H9 (cell line): ENCODE results near the gene DEAF1. TPM values are rescaled to one million over a fixed set of nuclear protein-coding genes. Genes with fewer than 3 reads are reported as not detected.

ENCODE experiments used
- DNase-seq: peaks from one replicate; pipeline ENCODE4 v3.0.0-alpha.2; 2017
- H2AFZ ChIP-seq: one replicate; pipeline ENCODE4 v1.6.1; 2013; ENCODE audit warnings: mild to moderate bottlenecking, low read length, control low read depth, moderate library complexity
- H2AK5ac ChIP-seq: 2 replicates; pipeline ENCODE4 v1.6.1; 2013; ENCODE audit warnings: low read length, control low read depth, mixed read lengths; ENCODE audit not compliant: insufficient read length
- H2BK120ac ChIP-seq: one replicate; pipeline ENCODE4 v1.6.1; 2013; ENCODE audit warnings: low read depth, mild to moderate bottlenecking, low read length, control low read depth, inconsistent platforms; ENCODE audit not compliant: poor library complexity, severe bottlenecking
- H2BK12ac ChIP-seq: 2 replicates; pipeline ENCODE4 v1.6.1; 2013; ENCODE audit warnings: low read length, control low read depth, mixed read lengths, low read depth; ENCODE audit not compliant: insufficient read length
- H2BK15ac ChIP-seq: 2 replicates; pipeline ENCODE4 v1.6.1; 2013; ENCODE audit warnings: low read depth, low read length, control low read depth
- H2BK20ac ChIP-seq: one replicate; pipeline ENCODE4 v1.6.1; 2013; ENCODE audit warnings: low read depth, mild to moderate bottlenecking, low read length, control low read depth, inconsistent platforms; ENCODE audit not compliant: poor library complexity, severe bottlenecking
- H2BK5ac ChIP-seq: 2 replicates; pipeline ENCODE4 v1.6.1; 2013; ENCODE audit warnings: low read length, control low read depth, mixed read lengths; ENCODE audit not compliant: insufficient read length
- H3K14ac ChIP-seq: 2 replicates; pipeline ENCODE4 v1.6.1; 2013; ENCODE audit warnings: low read length, control low read depth; ENCODE audit not compliant: insufficient read depth
- H3K18ac ChIP-seq: 2 replicates; pipeline ENCODE4 v1.6.1; 2013; ENCODE audit warnings: low read depth, mild to moderate bottlenecking, mixed read lengths, low read length, control low read depth; ENCODE audit not compliant: insufficient read length
- H3K23ac ChIP-seq: 2 replicates; pipeline ENCODE4 v1.6.1; 2013; ENCODE audit warnings: low read length, control low read depth, mixed read lengths, low read depth; ENCODE audit not compliant: insufficient read length
- H3K23me2 ChIP-seq: 2 replicates; pipeline ENCODE4 v1.6.1; 2013; ENCODE audit warnings: low read depth, mild to moderate bottlenecking, mixed read lengths, low read length, control low read depth; ENCODE audit not compliant: insufficient read length, poor library complexity, severe bottlenecking
- H3K27ac ChIP-seq: 2 replicates; pipeline ENCODE4 v1.5.1; 2013; ENCODE audit warnings: low read length, control low read depth, mixed read lengths, low read depth; ENCODE audit not compliant: insufficient read length
- H3K27me3 ChIP-seq: 2 replicates; pipeline ENCODE4 v1.6.1; 2013; ENCODE audit warnings: low read length, control low read depth, inconsistent platforms; ENCODE audit not compliant: insufficient read depth
- H3K4ac ChIP-seq: 2 replicates; pipeline ENCODE4 v1.6.1; 2013; ENCODE audit warnings: low read depth, mild to moderate bottlenecking, control low read depth, inconsistent platforms, low read length, moderate library complexity
- H3K4me1 ChIP-seq: 2 replicates; pipeline ENCODE4 v1.6.1; 2013; ENCODE audit warnings: low read length, control low read depth, inconsistent platforms; ENCODE audit not compliant: insufficient read depth
- H3K4me2 ChIP-seq: 2 replicates; pipeline ENCODE4 v1.6.1; 2013; ENCODE audit warnings: low read length, control low read depth, mixed read lengths; ENCODE audit not compliant: insufficient read length, insufficient read depth
- H3K56ac ChIP-seq: 2 replicates; pipeline ENCODE4 v1.6.1; 2013; ENCODE audit warnings: low read depth, mild to moderate bottlenecking, mixed read lengths, low read length, control low read depth; ENCODE audit not compliant: insufficient read length
- H3K79me1 ChIP-seq: 2 replicates; pipeline ENCODE4 v1.6.1; 2013; ENCODE audit warnings: low read depth, mild to moderate bottlenecking, moderate library complexity, low read length, control low read depth, inconsistent platforms; ENCODE audit not compliant: insufficient read depth, poor library complexity, severe bottlenecking
- H3K79me2 ChIP-seq: 2 replicates; pipeline ENCODE4 v1.6.1; 2013; ENCODE audit warnings: low read length, control low read depth, inconsistent platforms; ENCODE audit not compliant: insufficient read depth
- H3K9ac ChIP-seq: 2 replicates; pipeline ENCODE4 v1.6.1; 2013; ENCODE audit warnings: low read length, control low read depth, mixed read lengths; ENCODE audit not compliant: insufficient read length; ENCODE audit errors: extremely low read depth
- H3K9me3 ChIP-seq: one replicate; pipeline ENCODE4 v1.6.1; 2013; ENCODE audit warnings: low read depth, low read length, inconsistent platforms; ENCODE audit not compliant: control insufficient read depth
- H3T11ph ChIP-seq: one replicate; pipeline ENCODE4 v1.6.1; 2013; ENCODE audit warnings: mild to moderate bottlenecking, low read length, control low read depth, inconsistent platforms
- H4K20me1 ChIP-seq: one replicate; pipeline ENCODE4 v1.6.1; 2013; ENCODE audit not compliant: control insufficient read depth, insufficient read length, insufficient read depth
- H4K5ac ChIP-seq: 2 replicates; pipeline ENCODE4 v1.6.1; 2013; ENCODE audit warnings: low read depth, mild to moderate bottlenecking, mixed read lengths, low read length, control low read depth; ENCODE audit not compliant: insufficient read length
- H4K8ac ChIP-seq: replicated peaks from 2 replicates; pipeline ENCODE4 v1.6.1; 2013; ENCODE audit warnings: low read length, control low read depth, mixed read lengths, low read depth; ENCODE audit not compliant: insufficient read length
- H4K91ac ChIP-seq: 2 replicates; pipeline ENCODE4 v1.6.1; 2013; ENCODE audit warnings: low read depth, mild to moderate bottlenecking, moderate library complexity, mixed read lengths, low read length, control low read depth; ENCODE audit not compliant: insufficient read length
- H3K27ac Mint-ChIP-seq, 3 experiments: 2 replicates in 2 of 3; 3 replicates in 1 of 3; pipeline ENCODE4 v1.8.0; 2020 to 2021; ENCODE audit warnings: mixed read lengths in 3 of 3, mild to moderate bottlenecking in 1 of 3, moderate library complexity in 1 of 3
- H3K27me3 Mint-ChIP-seq: 2 replicates; pipeline ENCODE4 v1.8.0; 2021; ENCODE audit warnings: low read depth, mild to moderate bottlenecking, moderate library complexity, mixed read lengths
- H3K36me3 Mint-ChIP-seq, 3 experiments: 2 replicates in 2 of 3; 3 replicates in 1 of 3; pipeline ENCODE4 v1.8.0; 2020 to 2021; ENCODE audit warnings: low read depth in 3 of 3, mixed read lengths in 3 of 3; ENCODE audit not compliant: insufficient read depth in 1 of 3
- H3K4me1 Mint-ChIP-seq, 2 experiments: 2 replicates each; pipeline ENCODE4 v1.8.0; 2020; ENCODE audit warnings: mixed read lengths in 2 of 2
- H3K4me3 Mint-ChIP-seq, 2 experiments: 2 replicates in 1 of 2; 3 replicates in 1 of 2; pipeline ENCODE4 v1.8.0; 2020 to 2021; ENCODE audit warnings: mild to moderate bottlenecking in 2 of 2, mixed read lengths in 2 of 2, moderate library complexity in 1 of 2
- H3K9me3 Mint-ChIP-seq, 2 experiments: 2 replicates in 1 of 2; 3 replicates in 1 of 2; pipeline ENCODE4 v1.8.0; 2020; ENCODE audit warnings: mild to moderate bottlenecking in 2 of 2, mixed read lengths in 2 of 2, moderate library complexity in 1 of 2
- CTCF ChIP-seq: fragments of 200-600 bp; sonication (generic); conservative IDR thresholded peaks from 3 replicates; pipeline ENCODE4 v1.8.0; 2021; ENCODE audit warnings: antibody characterized with exemption, mild to moderate bottlenecking
- WGBS: extraction: QIAGEN DNeasy Blood & Tissue Kit; methylation state at CpG from one replicate; pipeline ENCODE4 v1.1.7; 2013; ENCODE audit warnings: missing lambda C conversion rate, low lambda C conversion rate, mixed read lengths; ENCODE audit not compliant: insufficient read length; ENCODE audit errors: extremely low coverage; 5-methylcytosine and 5-hydroxymethylcytosine counted together
- total RNA-seq: library from RNA; stranded (reverse); gene quantifications from 2 replicates; pipeline ENCODE4 v1.2.1, GENCODE V29; 2021

DEAF1 gene
- total RNA-seq, 1 experiment from 2014 or later: 67.3 TPM

GRCh38 chr11:607020-607780 lies 87.8 kb downstream of the DEAF1 start:
- no peak overlapping the region for H3K27ac ChIP-seq
- H3K56ac ChIP-seq: no peak overlapping the region
- H3K23ac ChIP-seq: no peak overlapping the region
- no peak overlapping the region for H2AFZ ChIP-seq
- Mint-ChIP-seq H3K9me3 (no peaks in the 10 kb centered on the region), H3K4me3 (no peak overlapping the region), H3K27ac (no peak overlapping the region; a peak in 2 of 7 replicates), H3K4me1 (peaks cover 2% of the 10 kb centered on the region in 2 experiments; a peak in 1 of 4 replicates), H3K36me3 (peaks cover 27 to 74% (median 69%) of the 10 kb centered on the region in 3 experiments), H3K27me3 (no peaks in the 10 kb centered on the region)
- no peak for DNase-seq
- no peak overlapping the region for H2BK12ac ChIP-seq
- H2BK20ac ChIP-seq: no peak overlapping the region
- H4K8ac ChIP-seq: no peak overlapping the region
- H3K79me1 ChIP-seq: no peaks in the 10 kb centered on the region
- no peaks in the 10 kb centered on the region for H3K4me1 ChIP-seq
- no peak overlapping the region for H2AK5ac ChIP-seq
- no peaks in the 10 kb centered on the region for H3K23me2 ChIP-seq
- no peak overlapping the region for H2BK5ac ChIP-seq
- H3K79me2 ChIP-seq: no peaks in the 10 kb centered on the region
- peaks cover 3% of the 10 kb centered on the region for H4K20me1 ChIP-seq
- no peak overlapping the region for H3K4ac ChIP-seq
- H3K4me2 ChIP-seq: no peak overlapping the region
- H3K9ac ChIP-seq: no peak overlapping the region
- H3K27me3 ChIP-seq: no peaks in the 10 kb centered on the region
- H3K18ac ChIP-seq: no peak overlapping the region
- no peak overlapping the region for H2BK15ac ChIP-seq
- H3K14ac ChIP-seq: no peak overlapping the region
- no peak for TF ChIP-seq CTCF
- no peak overlapping the region for H4K5ac ChIP-seq
- WGBS: no CpG with 5 or more reads among the region's 35 CpGs
- no peak overlapping the region for H4K91ac ChIP-seq
- H3T11ph ChIP-seq: no peak overlapping the region
- no peaks in the 10 kb centered on the region for H3K9me3 ChIP-seq
- H2BK120ac ChIP-seq: no peak overlapping the region
